Keratinocyte (primary cell): Measurements from ENCODE around the gene KCNAB2. TPM values are rescaled to one million over a fixed set of nuclear protein-coding genes. Genes with fewer than 3 reads are reported as not detected.

Source experiments
- DNase-seq: peaks from one replicate; pipeline ENCODE4 v3.0.0-alpha.2; 2011; ENCODE audit warnings: low read depth, missing footprints, low spot score
- FAIRE-seq: peaks from 2 replicates; lab custom pipeline; 2011; peaks lifted over from hg19 to GRCh38; lab: Jason Lieb, UNC
- H2AFZ ChIP-seq: 2 replicates; pipeline ENCODE4 v1.6.0; 2012; ENCODE audit warnings: low read length, control low read depth, inconsistent platforms; ENCODE audit not compliant: control insufficient read depth
- H3K27ac ChIP-seq: 2 replicates; pipeline ENCODE4 v1.5.1; 2011; ENCODE audit warnings: low read length; ENCODE audit not compliant: control insufficient read depth, insufficient read depth
- H3K27me3 ChIP-seq: 3 replicates; pipeline ENCODE4 v1.6.0; 2011; ENCODE audit warnings: low read length; ENCODE audit not compliant: control insufficient read depth, insufficient read depth; ENCODE audit errors: extremely low read depth
- H3K36me3 ChIP-seq, 2 experiments: 2 replicates in 1 of 2; 3 replicates in 1 of 2; pipeline ENCODE4 v1.5.1; 2011; ENCODE audit warnings: low read length in 2 of 2, mild to moderate bottlenecking in 1 of 2; ENCODE audit not compliant: control insufficient read depth in 2 of 2, insufficient read depth in 2 of 2; ENCODE audit errors: extremely low read depth in 1 of 2
- H3K4me1 ChIP-seq: 3 replicates; pipeline ENCODE4 v1.5.1; 2011; ENCODE audit warnings: low read length; ENCODE audit not compliant: control insufficient read depth, insufficient read depth; ENCODE audit errors: extremely low read depth
- H3K4me2 ChIP-seq: 3 replicates; pipeline ENCODE4 v1.6.0; 2011; ENCODE audit warnings: low read depth, low read length; ENCODE audit not compliant: control insufficient read depth, insufficient read depth; ENCODE audit errors: extremely low read depth
- H3K4me3 ChIP-seq, 3 experiments: fragments of 200-600 bp in 1 of 3; sonication (generic) in 1 of 3; 2 replicates in 2 of 3; 3 replicates in 1 of 3; pipeline ENCODE4 v1.5.1; 2011 to 2016; ENCODE audit warnings: low read length in 3 of 3, mild to moderate bottlenecking in 3 of 3, control low read depth in 2 of 3, inconsistent platforms in 1 of 3, low read depth in 1 of 3, mixed read lengths in 1 of 3, mixed run types in 1 of 3, moderate library complexity in 1 of 3; ENCODE audit not compliant: control insufficient read depth in 2 of 3, insufficient read depth in 2 of 3; ENCODE audit errors: extremely low read depth in 1 of 3
- H3K79me2 ChIP-seq: 2 replicates; pipeline ENCODE4 v1.6.0; 2012; ENCODE audit warnings: low read length; ENCODE audit not compliant: control insufficient read depth, insufficient read depth
- H3K9ac ChIP-seq: 3 replicates; pipeline ENCODE4 v1.6.0; 2011; ENCODE audit warnings: low read length; ENCODE audit not compliant: control insufficient read depth, insufficient read depth; ENCODE audit errors: extremely low read depth
- H3K9me1 ChIP-seq: 3 replicates; pipeline ENCODE4 v1.6.0; 2011; ENCODE audit warnings: low read length; ENCODE audit not compliant: control insufficient read depth, insufficient read depth; ENCODE audit errors: extremely low read depth
- H3K9me3 ChIP-seq: 2 replicates; pipeline ENCODE4 v1.5.1; 2012; ENCODE audit warnings: low read depth, low read length; ENCODE audit not compliant: control insufficient read depth
- H4K20me1 ChIP-seq: 3 replicates; pipeline ENCODE4 v1.6.0; 2011; ENCODE audit warnings: low read length; ENCODE audit not compliant: control insufficient read depth, insufficient read depth; ENCODE audit errors: extremely low read depth
- CTCF ChIP-seq, 3 experiments: IDR thresholded peaks in 1 of 3; conservative IDR thresholded peaks in 1 of 3; optimal IDR thresholded peaks in 1 of 3; 2 replicates in 2 of 3; 3 replicates in 1 of 3; pipeline versions ENCODE3 to v1.5.1; 2011; ENCODE audit warnings: low read length in 3 of 3, mild to moderate bottlenecking in 3 of 3, moderate library complexity in 2 of 3, control low read depth in 1 of 3, inconsistent platforms in 1 of 3; ENCODE audit not compliant: insufficient read depth in 2 of 3; ENCODE audit errors: extremely low read depth in 1 of 3
- EZH2 ChIP-seq: IDR thresholded peaks from one replicate; pipeline ENCODE4 v1.6.1; 2012; ENCODE audit warnings: inconsistent platforms, mild to moderate bottlenecking, low read length, moderate library complexity
- dilution Hi-C: fragments of 300-500 bp; cut with MboI; formaldehyde crosslinking; loops from one replicate; pipeline ENCODE4 v1.7.0; 2020; ENCODE audit warnings: low sequenced_read_pairs; ENCODE audit not compliant: extremely low pct_ligation_motif_present
- polyA plus RNA-seq, 5 experiments: library from polyadenylated mRNA; depleted of rRNA in 3 of 5; stranded (reverse) in 3 of 5; stranded (forward) in 1 of 5; unstranded in 1 of 5; fragments of >200 nt; gene quantifications; 1 replicate in 1 of 5; 2 replicates in 3 of 5; 3 replicates in 1 of 5; pipeline versions ENCODE4 v1.2.1 to v1.2.3, GENCODE V29; 2011 to 2012; ENCODE audit warnings: missing spikeins in 2 of 5, low read depth in 1 of 5, low replicate concordance in 1 of 5

Gene KCNAB2
- polyA plus RNA-seq, 1 donor (not counting 4 experiments of a cell fraction or from before 2014, with no cell fraction given), result 1.8 TPM

- H3K4me2 ChIP-seq, result no peak overlapping the region
- H3K9ac ChIP-seq, result no peak overlapping the region
- peaks cover 26% of the 10 kb centered on the region for H3K27me3 ChIP-seq
- no peak overlapping the region for H3K27ac ChIP-seq
- no peaks in the 10 kb centered on the region for H3K9me3 ChIP-seq
- H3K36me3 ChIP-seq, result no peaks in the 10 kb centered on the region
- dilution Hi-C loops, result no loop called here
- H3K4me3 ChIP-seq, result no peak overlapping the region
- no peak for TF ChIP-seq CTCF (optimal IDR thresholded peaks at IDR 0.05 in 1 of 3, IDR thresholded peaks at IDR 0.05 in 1 of 3, conservative IDR thresholded peaks at IDR 0.05 in 1 of 3; ENCODE audit: extremely low read depth in 1 of 3, insufficient read depth in 2 of 3, low read length in 3 of 3)
- DNase-seq, result no peak
- H4K20me1 ChIP-seq, result no peaks in the 10 kb centered on the region
- H3K4me1 ChIP-seq, result no peaks in the 10 kb centered on the region
- no peaks in the 10 kb centered on the region for H3K79me2 ChIP-seq
- FAIRE-seq, result no peak
- no peaks in the 10 kb centered on the region for H3K9me1 ChIP-seq
- H2AFZ ChIP-seq, result no peak overlapping the region
These were observed 82.8 kb downstream of the KCNAB2 start for GRCh38 chr1:6128276-6129081.

DNA sequence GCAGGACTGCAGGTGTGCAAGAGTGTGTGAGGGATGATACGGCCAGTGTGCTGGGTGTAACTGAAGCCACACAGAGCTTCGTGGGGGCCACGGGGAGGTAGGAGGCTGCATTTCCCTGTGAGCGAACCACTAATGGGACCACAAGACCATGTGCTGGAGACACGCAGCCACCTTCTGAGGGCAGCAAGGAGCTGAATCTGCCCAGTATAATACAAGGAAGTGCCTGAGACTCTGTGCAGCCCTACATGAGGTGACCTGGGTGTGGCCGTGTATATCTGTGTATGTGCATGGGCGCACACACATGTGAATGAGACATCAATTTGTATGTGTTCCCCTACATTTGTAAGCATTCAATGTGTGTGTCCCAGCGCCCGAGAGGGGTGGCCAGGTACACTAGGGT is 83.6 kb downstream of the KCNAB2 start:
- Histone ChIP-seq H3K4me3 (no peak overlapping the region), H3K79me2 (no peaks in the 10 kb centered on the region), H3K36me3 (no peaks in the 10 kb centered on the region), H3K9me3 (no peaks in the 10 kb centered on the region), H3K27me3 (peaks cover 26% of the 10 kb centered on the region), H4K20me1 (no peaks in the 10 kb centered on the region), H3K9ac (no peak overlapping the region), H3K27ac (no peak overlapping the region), H3K9me1 (no peaks in the 10 kb centered on the region), H2AFZ (no peak overlapping the region), H3K4me1 (no peaks in the 10 kb centered on the region), H3K4me2 (no peak overlapping the region)
- DNase-seq, result no peak
- dilution Hi-C loops, result no loop called here
- no peak for FAIRE-seq
- no peak for TF ChIP-seq CTCF (optimal IDR thresholded peaks at IDR 0.05 in 1 of 3, IDR thresholded peaks at IDR 0.05 in 1 of 3, conservative IDR thresholded peaks at IDR 0.05 in 1 of 3; ENCODE audit: extremely low read depth in 1 of 3, insufficient read depth in 2 of 3, low read length in 3 of 3)
- TF ChIP-seq EZH2, result no peak
